CD4-positive, alpha-beta T cell treated with Interleukin-12 subunit alpha and Interleukin-12 subunit beta, for 1 hour (primary cell): ENCODE data around the gene VWC2.

ENCODE experiments used
- DNase-seq: peaks from one replicate; pipeline ENCODE4 v3.0.0-alpha.2; 2020

Gene VWC2

DNA sequence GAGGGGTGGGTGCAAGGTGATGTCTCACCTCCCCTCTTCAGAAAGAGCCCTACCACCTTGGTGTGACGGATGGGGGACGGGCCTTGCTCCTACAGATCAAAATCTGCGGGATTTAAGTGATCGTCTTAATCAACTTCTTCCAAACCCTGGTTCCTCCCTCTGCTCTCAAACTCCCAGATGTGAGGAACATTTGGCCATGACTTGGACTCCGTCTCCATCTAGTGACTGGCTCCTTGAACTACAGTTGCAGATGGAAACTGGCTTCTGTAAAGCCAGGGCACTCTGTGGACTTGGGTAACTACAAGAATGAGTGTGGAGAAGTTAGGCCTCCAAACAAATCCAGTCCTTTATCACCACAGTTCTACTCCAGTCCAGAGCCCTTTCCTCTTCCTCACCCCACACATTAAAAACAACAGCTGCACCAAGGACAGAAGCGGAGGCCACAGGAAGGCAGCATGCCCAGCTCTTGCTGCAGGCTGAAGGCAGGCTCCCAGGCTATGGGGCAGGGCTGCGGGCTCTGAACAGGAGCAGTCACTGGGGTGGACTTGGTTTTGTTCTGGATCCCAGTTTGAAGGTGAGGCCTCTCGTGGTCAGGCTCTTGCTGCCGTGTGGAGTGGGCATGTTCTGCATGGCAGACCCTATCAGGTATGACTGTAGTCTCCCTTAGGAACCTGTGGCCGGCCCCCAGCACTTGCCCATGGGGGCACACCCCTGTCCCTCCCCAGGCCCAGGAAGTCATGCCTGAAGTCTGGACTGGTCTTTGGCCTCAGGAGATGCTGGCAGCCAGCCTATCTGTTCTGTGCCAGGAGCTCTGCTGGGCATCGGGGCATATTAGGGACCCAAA lies 79.4 kb downstream of the VWC2 start:
- DNase-seq = no peak

DNA sequence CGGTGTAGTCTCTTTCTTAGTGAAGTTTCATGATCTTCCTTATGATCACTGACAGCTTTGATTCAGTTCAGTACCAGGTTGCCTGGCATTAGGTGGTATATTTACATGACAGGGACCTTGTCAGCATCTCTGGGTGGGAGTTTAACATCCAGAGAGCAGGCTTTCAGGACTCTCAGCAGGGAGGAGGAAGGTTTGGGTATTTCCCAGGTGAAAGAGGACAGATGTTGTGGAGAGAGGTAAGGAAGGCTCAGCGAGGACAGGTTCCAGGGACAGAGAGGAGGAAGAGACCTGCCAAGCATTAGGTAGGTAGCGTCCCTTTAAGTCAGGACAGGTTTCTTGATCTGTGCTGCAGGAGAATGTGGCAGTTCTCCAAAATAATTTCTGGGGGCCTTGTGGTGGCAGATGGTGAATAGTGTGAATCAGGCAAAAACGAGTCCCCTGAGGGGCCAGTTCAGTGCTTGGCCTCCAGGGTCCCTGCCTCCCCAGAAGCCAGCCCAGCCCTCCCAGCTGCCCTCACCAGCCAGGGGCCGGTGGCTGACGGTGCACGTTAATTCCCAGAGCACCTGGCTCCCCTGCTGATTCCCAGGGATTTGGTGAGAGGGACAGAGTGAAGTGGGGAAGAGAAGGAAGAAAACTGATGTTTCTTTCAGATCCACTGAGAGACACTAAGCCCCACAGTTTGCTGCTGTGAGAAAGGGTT lies 82.0 kb downstream of the VWC2 start:
- DNase-seq = no peak

GRCh38 chr7:49860293-49860692 lies 86.9 kb downstream of the VWC2 start:
- no peak for DNase-seq

- no peak for DNase-seq
Measured at GRCh38 chr7:49866076-49866735, 92.8 kb downstream of the VWC2 start.

DNA sequence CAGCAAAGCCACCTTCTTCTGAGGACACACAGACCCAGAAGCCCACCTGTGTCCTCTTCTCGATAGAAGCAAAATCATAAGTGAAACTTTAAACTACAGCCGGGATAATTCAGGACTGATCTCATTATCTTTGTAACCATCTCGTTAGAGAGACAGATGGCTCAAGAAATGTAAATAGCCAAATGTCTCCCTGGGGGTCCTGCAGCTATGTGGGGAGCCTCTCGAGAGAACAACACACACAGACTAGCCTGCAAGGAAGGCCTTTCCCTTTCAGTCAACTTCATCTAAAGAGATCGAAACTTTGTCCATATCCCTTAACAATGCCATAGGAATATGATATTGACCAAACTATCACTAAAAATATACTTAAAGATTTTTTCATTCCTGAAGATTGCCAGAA lies 93.5 kb downstream of the VWC2 start:
- DNase-seq = no peak

DNA sequence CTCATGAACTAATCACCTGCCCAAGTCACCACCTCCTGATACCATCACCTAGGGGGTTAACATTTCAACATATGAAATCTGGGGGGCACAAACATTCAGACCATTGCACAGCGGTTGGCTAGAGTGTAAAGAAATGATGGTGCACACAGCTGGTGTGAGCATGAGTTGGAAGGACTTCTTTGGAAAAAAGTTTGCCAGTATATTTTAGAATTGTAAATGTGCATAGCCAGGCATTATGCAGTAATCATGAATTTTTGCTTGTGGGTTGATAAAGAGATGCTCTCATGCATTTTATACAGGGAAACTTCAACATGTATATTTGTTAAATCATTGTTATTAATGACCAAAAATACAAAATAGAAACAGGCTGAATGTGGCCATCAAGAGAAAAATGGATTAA lies 100.0 kb downstream of the VWC2 start:
- no peak for DNase-seq

DNA sequence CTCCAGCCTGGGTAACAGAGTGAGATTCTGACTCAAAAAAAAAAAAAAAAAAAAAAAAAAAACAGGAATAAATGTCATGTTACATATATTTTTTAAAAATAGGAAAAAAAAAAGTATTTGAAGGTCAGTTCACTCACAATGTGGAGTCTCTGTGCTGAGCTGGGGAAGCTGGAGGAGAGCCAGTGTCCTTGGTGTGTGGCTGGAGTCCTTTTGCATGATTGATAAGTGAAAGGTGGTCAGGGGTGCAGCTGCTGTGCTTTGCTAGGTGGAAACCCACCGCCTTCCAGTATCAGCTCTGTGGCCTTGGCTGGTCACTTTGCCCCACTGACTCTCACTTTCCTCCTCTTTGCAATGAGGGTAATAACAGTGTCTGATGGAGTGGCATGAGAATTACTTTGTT lies 101.9 kb downstream of the VWC2 start:
- no peak for DNase-seq

GRCh38 chr7:49876202-49876601 lies 102.8 kb downstream of the VWC2 start:
- DNase-seq = no peak

DNA sequence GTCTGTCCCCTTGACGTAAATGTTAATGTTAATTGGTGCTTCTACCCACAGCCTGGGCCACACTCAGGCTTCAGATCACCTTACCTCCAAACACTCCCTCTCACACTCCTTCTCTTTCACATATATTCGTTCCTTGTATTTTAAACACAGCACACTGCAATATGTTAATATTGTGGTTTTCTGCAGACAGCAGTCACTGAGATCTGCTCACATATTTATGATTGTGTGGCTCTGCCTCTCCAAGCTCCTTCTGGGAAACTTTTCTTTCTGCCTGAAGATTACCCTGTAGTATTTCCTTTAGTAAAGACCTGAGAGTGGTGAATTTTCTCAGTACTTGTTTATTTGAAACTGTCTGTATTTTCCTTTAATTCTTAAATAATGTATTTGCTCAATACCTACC lies 104.7 kb downstream of the VWC2 start:
- no peak for DNase-seq

- no peak for DNase-seq
Measured at GRCh38 chr7:49878627-49879026, 105.2 kb downstream of the VWC2 start.

- no peak for DNase-seq
Measured at GRCh38 chr7:49883933-49884332, 110.5 kb downstream of the VWC2 start.

- DNase-seq = no peak
Measured at GRCh38 chr7:49885593-49886285, 112.3 kb downstream of the VWC2 start.

- DNase-seq = no peak
Measured at GRCh38 chr7:49892481-49892880, 119.0 kb downstream of the VWC2 start.

- no peak for DNase-seq
Measured at GRCh38 chr7:49893131-49893530, 119.7 kb downstream of the VWC2 start.

DNA sequence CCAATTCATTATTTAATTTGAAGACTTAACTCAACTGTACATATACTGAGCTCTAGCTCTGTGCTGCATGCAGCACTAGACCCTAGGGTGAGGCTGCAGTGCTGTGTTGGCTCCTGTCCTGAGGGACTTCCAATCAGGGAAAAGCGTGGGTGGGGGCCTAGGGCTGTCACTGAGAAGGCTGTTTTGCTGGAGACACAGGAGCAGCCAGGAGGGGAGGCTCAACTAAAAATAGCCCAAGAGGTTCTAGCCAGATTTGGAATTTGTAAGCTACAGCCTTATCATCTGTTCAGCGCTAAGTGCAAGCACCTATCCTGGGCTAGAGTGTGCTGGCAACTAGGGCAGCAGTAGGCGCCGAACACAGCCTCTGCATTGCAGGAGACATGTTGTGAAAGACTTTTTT lies 121.1 kb downstream of the VWC2 start:
- DNase-seq = no peak

GRCh38 chr7:49911909-49912308 lies 138.5 kb downstream of the VWC2 start:
- DNase-seq = no peak

GRCh38 chr7:49926720-49927119 lies 153.3 kb downstream of the VWC2 start:
- no peak for DNase-seq

- DNase-seq = no peak
Measured at GRCh38 chr7:49927631-49928030, 154.2 kb downstream of the VWC2 start.

DNA sequence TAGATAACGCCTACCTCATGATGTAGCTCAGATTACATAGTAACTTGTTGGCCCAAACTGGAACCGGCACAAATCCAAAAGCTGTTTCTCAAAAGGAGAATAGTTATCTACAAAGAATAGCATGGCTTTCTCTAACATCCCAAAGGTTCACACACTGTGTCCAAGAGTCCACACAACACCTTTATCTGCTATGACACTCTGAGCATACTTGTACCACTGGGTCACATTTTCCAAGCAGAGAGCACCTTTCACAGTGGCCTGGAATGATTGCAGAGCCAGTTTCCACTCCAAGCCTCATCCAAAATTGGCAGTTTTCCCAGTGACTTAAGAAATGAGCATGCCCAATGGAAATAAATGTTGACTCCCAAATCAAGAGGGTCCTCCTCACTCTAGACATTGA lies 155.3 kb downstream of the VWC2 start:
- DNase-seq = no peak

- DNase-seq = no peak
Measured at GRCh38 chr7:49931627-49932026, 158.2 kb downstream of the VWC2 start.

GRCh38 chr7:49937608-49938007 lies 164.2 kb downstream of the VWC2 start:
- DNase-seq = no peak
